Heart left ventricle (tissue), 13 donors: ENCODE results near the gene PRPF6.

ENCODE experiments used
- CTCF ChIP-seq, 12 donors: fragments of 200-600 bp; sonication (generic) in 4 of 12; IDR thresholded peaks; one replicate each; pipeline versions ENCODE4 v1.5.0 to v1.8.0; 2018 to 2022; ENCODE audit warnings: antibody characterized with exemption in 12 of 12, mild to moderate bottlenecking in 5 of 12
- POLR2A ChIP-seq, 2 donors: fragments of 450-650 bp; IDR thresholded peaks; one replicate each; pipeline ENCODE4 v1.6.1; 2017; ENCODE audit warnings: antibody characterized with exemption in 2 of 2, mild to moderate bottlenecking in 2 of 2, moderate library complexity in 2 of 2
- donor health status: ischemic (EF 13 %, LVEDD 7.1; RV severe dilation, severe dysfunction).
- donor health status: DM: no; HTN: yes; CAD: no.
- donor health status: DM: no; HTN: no; CAD: no.
- donor health status: ischemic (EF 25% LVEDD 6.9; RV normal size, moderate dysfunction).
- donor health status: ischemic (EF 25% LVEDD 5.7; RV mildly dilated, moderate dysfunction).
- donor health status: ischemic (EF 35%, LVEDD 5.7; RV mildly dilated, moderate dysfunction).
- donor health status: nonischemic (EF 11% LVEDD 7.7; RV severe dilation, severe dysfunction).
- donor health status: DM: yes; HTN: yes; CAD: no.
- donor health status: PGD.
- donor health status: ischemic (EF 29% LVEDD 5.4; RV normal size, mild dysfunction).
- donor health status: nonischemic (EF 23%, LVEDD 6.1; RV moderate dilation, normal function).

- TF ChIP-seq CTCF (IDR thresholded peaks at IDR 0.05) (no peak), POLR2A (IDR thresholded peaks at IDR 0.05) (no peak)
These were observed 34.7 kb upstream of the PRPF6 start for GRCh38 chr20:63945921-63946920.
